A549 (cell line): ENCODE measurements around the gene NTM. TPM values are rescaled to one million over a fixed set of nuclear protein-coding genes. Genes with fewer than 3 reads are reported as not detected.

Experiments
- ATAC-seq, 2 experiments: fragments of 200-7000 bp in 1 of 2; fragments of >200 bp in 1 of 2; cut with Nextera tagmentation in 1 of 2; cut with Tn5 transposase in 1 of 2; 3 replicates each; pipeline versions ENCODE4 v1.8.0 to v1.9.1; 2018 to 2020; ENCODE audit warnings: mild to moderate bottlenecking in 1 of 2, moderate library complexity in 1 of 2
- CTCF ChIA-PET: fragments of 300-600 bp; sonication (Branson Sonifier 250); formaldehyde crosslinking; extraction: SDS; loops from one replicate; lab custom pipeline; 2021; ENCODE audit warnings: antibody characterized with exemption, inconsistent platforms; lab: Yijun Ruan, JAX
- POLR2A ChIA-PET: fragments of 350-600 bp; formaldehyde crosslinking; extraction: SDS; loops from one replicate; lab custom pipeline; 2021; ENCODE audit warnings: antibody characterized with exemption, inconsistent platforms; lab: Yijun Ruan, JAX
- DNase-seq, 2 experiments: peaks; one replicate each; pipeline versions ENCODE4 v3.0.0 to v3.0.0-alpha.2; 2011 to 2016; ENCODE audit warnings: low read depth in 1 of 2, low spot score in 1 of 2
- FAIRE-seq: peaks from 2 replicates; lab custom pipeline; 2011; peaks lifted over from hg19 to GRCh38; lab: Jason Lieb, UNC
- H3K27ac ChIP-seq, 2 experiments: fragments of >200 bp; sonication (Bioruptor Twin); formaldehyde crosslinking; 3 replicates each; pipeline ENCODE4 v1.5.1; 2016 to 2017
- H3K4me1 ChIP-seq: fragments of >200 bp; sonication (Bioruptor Twin); formaldehyde crosslinking; 3 replicates; pipeline ENCODE4 v1.6.1; 2016
- H3K4me2 ChIP-seq: fragments of >200 bp; sonication (Bioruptor Twin); formaldehyde crosslinking; 3 replicates; pipeline ENCODE4 v1.6.1; 2016
- H3K4me3 ChIP-seq: fragments of >200 bp; sonication (Bioruptor Twin); formaldehyde crosslinking; 3 replicates; pipeline ENCODE4 v1.5.1; 2016
- H3K9me3 ChIP-seq: fragments of >200 bp; sonication (Bioruptor Twin); formaldehyde crosslinking; 3 replicates; pipeline ENCODE4 v1.6.1; 2016
- CHD2 ChIP-seq: fragments of 150-350 bp; IDR thresholded peaks from 2 replicates; pipeline ENCODE4 v1.6.1; 2014; ENCODE audit warnings: low read length; ENCODE audit not compliant: partially characterized antibody
- FOSB ChIP-seq: fragments of 250-450 bp; sonication (Bioruptor Pico); IDR thresholded peaks from 2 replicates; pipeline ENCODE4 v1.5.0; 2020; ENCODE audit warnings: mild to moderate bottlenecking, moderate library complexity
- HEYL ChIP-seq: fragments of 250-450 bp; sonication (Bioruptor Pico); IDR thresholded peaks from 2 replicates; pipeline ENCODE4 v1.8.0; 2021; ENCODE audit warnings: mild to moderate bottlenecking, moderate library complexity
- JUN ChIP-seq, 2 experiments: fragments of >200 bp; sonication (Bioruptor Twin); formaldehyde crosslinking; IDR thresholded peaks; 2 replicates in 1 of 2; 3 replicates in 1 of 2; pipeline ENCODE4 v1.6.1; 2016 to 2017
- KDM1A ChIP-seq: fragments of 200-600 bp; sonication (generic); IDR thresholded peaks from 2 replicates; pipeline ENCODE4 v1.6.1; 2016; ENCODE audit warnings: low read depth, mild to moderate bottlenecking
- MAFK ChIP-seq: fragments of 450-650 bp; IDR thresholded peaks from 2 replicates; pipeline ENCODE4 v1.6.1; 2014; ENCODE audit not compliant: partially characterized antibody
- MYC ChIP-seq: IDR thresholded peaks from 2 replicates; pipeline ENCODE4 v1.6.1; 2012; ENCODE audit warnings: mild to moderate bottlenecking, inconsistent platforms, low read length, improper control_type of control experiment, borderline replicate concordance
- NFE2L2 ChIP-seq: fragments of 150-350 bp; conservative IDR thresholded peaks from 2 replicates; pipeline ENCODE4 v1.6.1; 2014; ENCODE audit warnings: low read length
- NPAS2 ChIP-seq: fragments of 250-450 bp; sonication (Bioruptor Pico); IDR thresholded peaks from 2 replicates; pipeline ENCODE4 v1.8.0; 2022; ENCODE audit warnings: mild to moderate bottlenecking, moderate library complexity, borderline replicate concordance
- RARB ChIP-seq: fragments of 250-450 bp; sonication (Bioruptor Pico); IDR thresholded peaks from 2 replicates; pipeline ENCODE4 v1.8.0; 2021; ENCODE audit warnings: mild to moderate bottlenecking, moderate library complexity
- RCOR1 ChIP-seq: fragments of 150-350 bp; IDR thresholded peaks from 2 replicates; pipeline ENCODE4 v1.6.1; 2014; ENCODE audit warnings: antibody characterized with exemption, low read length, low read depth
- RNF2 ChIP-seq: fragments of 200-600 bp; sonication (generic); IDR thresholded peaks from 2 replicates; pipeline ENCODE4 v1.6.1; 2016; ENCODE audit warnings: low read depth, mild to moderate bottlenecking, antibody characterized with exemption, moderate library complexity, borderline replicate concordance
- SMC3 ChIP-seq: fragments of >200 bp; sonication (Bioruptor Twin); formaldehyde crosslinking; IDR thresholded peaks from 3 replicates; pipeline ENCODE4 v1.6.1; 2018; ENCODE audit warnings: inconsistent platforms
- TFCP2L1 ChIP-seq: fragments of 250-450 bp; sonication (Bioruptor Pico); IDR thresholded peaks from 2 replicates; pipeline ENCODE4 v1.5.0; 2021; ENCODE audit warnings: mild to moderate bottlenecking
- TP53 ChIP-seq: fragments of 250-450 bp; sonication (Bioruptor Pico); IDR thresholded peaks from 2 replicates; pipeline ENCODE4 v1.5.0; 2021; ENCODE audit warnings: mild to moderate bottlenecking, moderate library complexity
- ZFP36 ChIP-seq: fragments of 450-650 bp; IDR thresholded peaks from 2 replicates; pipeline ENCODE4 v1.6.1; 2014; ENCODE audit warnings: borderline replicate concordance; ENCODE audit not compliant: partially characterized antibody
- WGBS: methylation state at CpG from one replicate; pipeline ENCODE4 v1.1.6; 2017; ENCODE audit errors: missing lambda C conversion rate; 5-methylcytosine and 5-hydroxymethylcytosine counted together
- polyA plus RNA-seq, 4 experiments: library from polyadenylated mRNA; depleted of rRNA in 3 of 4; stranded (reverse); fragments of >200 nt; fragmentation: RNase III in 1 of 4; extraction: RNeasy Plus Mini Kit Qiagen cat#74134 plus additional on column Dnase treatment in 1 of 4; gene quantifications; 2 replicates in 3 of 4; 3 replicates in 1 of 4; pipeline ENCODE4 v1.2.3, GENCODE V29; 2011 to 2017
- TF ChIP-seq, protein P1 (sequence below): fragments of 250-450 bp; sonication (Bioruptor Pico); IDR thresholded peaks from 2 replicates; pipeline ENCODE4 v1.5.0; 2021; ENCODE audit warnings: mild to moderate bottlenecking, moderate library complexity, borderline replicate concordance
- TF ChIP-seq, protein P2 (sequence below): fragments of 150-350 bp; IDR thresholded peaks from 2 replicates; pipeline ENCODE4 v1.6.1; 2014; ENCODE audit warnings: low read depth, mild to moderate bottlenecking, low read length
- TF ChIP-seq, protein P3 (sequence below): fragments of 250-450 bp; sonication (Bioruptor Pico); IDR thresholded peaks from 2 replicates; pipeline ENCODE4 v1.5.0; 2020; ENCODE audit warnings: low read depth, mild to moderate bottlenecking, moderate library complexity
- TF ChIP-seq, protein P4 (sequence below): IDR thresholded peaks from 2 replicates; pipeline ENCODE4 v1.6.1; 2012

Gene NTM
- polyA plus RNA-seq, 2 of the 4 experiments (the other 2 are of a cell fraction) = not detected

DNA sequence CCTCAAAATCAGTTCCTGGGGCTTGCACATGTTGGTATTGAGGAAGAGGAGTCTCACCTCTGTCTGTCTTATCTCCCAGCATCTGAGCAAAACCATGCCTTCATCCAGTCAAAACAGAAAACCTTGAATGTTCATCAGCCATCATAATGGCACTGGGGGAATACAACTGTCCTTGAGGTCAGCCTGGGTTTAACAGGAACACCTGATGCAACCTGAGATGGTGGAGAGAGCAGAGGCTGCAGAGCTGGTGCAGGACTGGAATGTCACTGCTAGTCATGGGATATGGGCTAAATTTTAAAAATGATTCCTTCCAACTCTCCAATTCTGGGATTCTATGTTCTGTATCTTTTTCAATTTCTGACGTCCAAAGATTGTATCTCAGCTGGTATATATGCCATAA lies 931.0 kb downstream of the NTM start:
- FAIRE-seq (no peak), DNase-seq (no peak), ATAC-seq (no peak)
- ChIA-PET POLR2A (no interaction called here), CTCF (interaction anchor here (1.2 kb wide), 1 partner anchor 11 kb away, joined by 3 read pairs; no protein-coding TSS in a partner anchor)
- 6% methylated on average over 1 of the region's 1 CpG for WGBS
- TF ChIP-seq JUN (IDR thresholded peaks at IDR 0.05) (no peak), TFCP2L1 (CRISPR knock-in tag) (no peak), CHD2 (no peak), ZFP36 (no peak)
- Histone ChIP-seq H3K4me2 (no peak overlapping the region), H3K4me3 (no peak overlapping the region), H3K9me3 (no peaks in the 10 kb centered on the region), H3K4me1 (no peaks in the 10 kb centered on the region), H3K27ac (no peak overlapping the region)

DNA sequence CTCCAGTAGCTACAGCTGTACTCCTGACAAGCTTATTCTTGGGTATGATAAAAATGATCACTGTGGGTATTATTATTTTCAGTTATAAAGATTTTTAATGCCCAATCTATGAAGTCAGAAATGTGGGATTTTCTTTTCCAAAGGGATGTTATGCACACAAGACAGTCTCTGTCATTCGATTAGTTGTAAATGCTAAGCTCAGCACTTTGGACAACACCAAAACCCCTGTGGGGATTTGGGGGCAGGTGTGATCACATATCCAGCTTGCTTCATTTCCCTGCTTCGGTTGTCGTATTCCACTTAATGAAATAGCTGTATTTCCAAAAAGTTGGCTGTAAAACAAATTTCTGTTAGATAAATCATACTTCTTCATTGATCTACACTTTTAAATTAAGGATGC lies 931.5 kb downstream of the NTM start:
- ATAC-seq (no peak), FAIRE-seq (no peak), DNase-seq (no peak)
- TF ChIP-seq NFE2L2 = no peak
- peak; percentile 21 for TF ChIP-seq MAFK
- TF ChIP-seq TP53 (CRISPR knock-in tag) = no peak
- no peak for TF ChIP-seq RNF2
- WGBS = 2% methylated on average over 3 of the region's 3 CpGs
- CTCF ChIA-PET = interaction anchor here (1.2 kb wide), 1 partner anchor 11 kb away, joined by 3 read pairs; no protein-coding TSS in a partner anchor
- Histone ChIP-seq H3K4me2 (no peak overlapping the region), H3K4me3 (no peak overlapping the region), H3K27ac (no peak overlapping the region), H3K9me3 (no peaks in the 10 kb centered on the region), H3K4me1 (no peaks in the 10 kb centered on the region)
- POLR2A ChIA-PET = no interaction called here

DNA sequence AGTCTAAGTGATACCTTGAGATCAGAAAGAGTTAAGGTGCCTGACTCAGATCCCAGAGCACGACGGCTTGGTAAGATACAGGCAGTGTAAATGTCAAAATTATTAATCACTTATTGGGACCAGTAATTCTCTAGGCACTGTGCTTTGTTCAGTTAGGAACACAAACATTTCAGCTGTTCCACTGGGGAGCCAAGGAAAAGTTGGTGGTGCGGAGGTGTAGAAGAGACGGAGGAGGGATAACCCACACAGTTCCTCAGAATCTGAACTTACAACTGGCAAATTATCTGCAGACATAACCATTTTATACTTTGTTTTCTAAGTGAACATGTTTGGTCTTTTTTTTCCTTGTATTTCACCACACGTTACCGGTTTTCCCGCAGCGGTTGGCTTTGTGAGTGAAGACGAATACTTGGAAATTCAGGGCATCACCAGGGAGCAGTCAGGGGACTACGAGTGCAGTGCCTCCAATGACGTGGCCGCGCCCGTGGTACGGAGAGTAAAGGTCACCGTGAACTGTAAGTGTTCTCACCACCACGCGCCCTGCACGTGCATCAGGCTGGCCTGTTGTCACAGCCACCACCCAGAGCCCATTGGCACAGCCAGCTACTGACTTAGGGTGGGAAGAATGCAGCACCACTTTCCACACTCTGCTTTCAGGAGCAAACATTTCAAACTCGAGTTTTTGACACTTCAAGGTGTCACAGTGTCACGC lies 937.0 kb downstream of the NTM start:
- WGBS = 21% methylated on average over 11 of the region's 21 CpGs
- TF ChIP-seq, protein P1, sequence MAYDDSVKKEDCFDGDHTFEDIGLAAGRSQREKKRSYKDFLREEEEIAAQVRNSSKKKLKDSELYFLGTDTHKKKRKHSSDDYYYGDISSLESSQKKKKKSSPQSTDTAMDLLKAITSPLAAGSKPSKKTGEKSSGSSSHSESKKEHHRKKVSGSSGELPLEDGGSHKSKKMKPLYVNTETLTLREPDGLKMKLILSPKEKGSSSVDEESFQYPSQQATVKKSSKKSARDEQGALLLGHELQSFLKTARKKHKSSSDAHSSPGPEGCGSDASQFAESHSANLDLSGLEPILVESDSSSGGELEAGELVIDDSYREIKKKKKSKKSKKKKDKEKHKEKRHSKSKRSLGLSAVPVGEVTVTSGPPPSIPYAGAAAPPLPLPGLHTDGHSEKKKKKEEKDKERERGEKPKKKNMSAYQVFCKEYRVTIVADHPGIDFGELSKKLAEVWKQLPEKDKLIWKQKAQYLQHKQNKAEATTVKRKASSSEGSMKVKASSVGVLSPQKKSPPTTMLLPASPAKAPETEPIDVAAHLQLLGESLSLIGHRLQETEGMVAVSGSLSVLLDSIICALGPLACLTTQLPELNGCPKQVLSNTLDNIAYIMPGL = no peak
- TF ChIP-seq MYC (no peak), NPAS2 (CRISPR knock-in tag) (no peak), CHD2 (no peak), KDM1A (no peak)
- FAIRE-seq (no peak), ATAC-seq (no peak), DNase-seq (no peak)
- H3K9me3 ChIP-seq = no peaks in the 10 kb centered on the region
- ChIA-PET POLR2A (no interaction called here), CTCF (no interaction called here)
- no peak overlapping the region for H3K4me3 ChIP-seq
- no peak overlapping the region for H3K27ac ChIP-seq
- H3K4me2 ChIP-seq = no peak overlapping the region
- no peaks in the 10 kb centered on the region for H3K4me1 ChIP-seq

DNA sequence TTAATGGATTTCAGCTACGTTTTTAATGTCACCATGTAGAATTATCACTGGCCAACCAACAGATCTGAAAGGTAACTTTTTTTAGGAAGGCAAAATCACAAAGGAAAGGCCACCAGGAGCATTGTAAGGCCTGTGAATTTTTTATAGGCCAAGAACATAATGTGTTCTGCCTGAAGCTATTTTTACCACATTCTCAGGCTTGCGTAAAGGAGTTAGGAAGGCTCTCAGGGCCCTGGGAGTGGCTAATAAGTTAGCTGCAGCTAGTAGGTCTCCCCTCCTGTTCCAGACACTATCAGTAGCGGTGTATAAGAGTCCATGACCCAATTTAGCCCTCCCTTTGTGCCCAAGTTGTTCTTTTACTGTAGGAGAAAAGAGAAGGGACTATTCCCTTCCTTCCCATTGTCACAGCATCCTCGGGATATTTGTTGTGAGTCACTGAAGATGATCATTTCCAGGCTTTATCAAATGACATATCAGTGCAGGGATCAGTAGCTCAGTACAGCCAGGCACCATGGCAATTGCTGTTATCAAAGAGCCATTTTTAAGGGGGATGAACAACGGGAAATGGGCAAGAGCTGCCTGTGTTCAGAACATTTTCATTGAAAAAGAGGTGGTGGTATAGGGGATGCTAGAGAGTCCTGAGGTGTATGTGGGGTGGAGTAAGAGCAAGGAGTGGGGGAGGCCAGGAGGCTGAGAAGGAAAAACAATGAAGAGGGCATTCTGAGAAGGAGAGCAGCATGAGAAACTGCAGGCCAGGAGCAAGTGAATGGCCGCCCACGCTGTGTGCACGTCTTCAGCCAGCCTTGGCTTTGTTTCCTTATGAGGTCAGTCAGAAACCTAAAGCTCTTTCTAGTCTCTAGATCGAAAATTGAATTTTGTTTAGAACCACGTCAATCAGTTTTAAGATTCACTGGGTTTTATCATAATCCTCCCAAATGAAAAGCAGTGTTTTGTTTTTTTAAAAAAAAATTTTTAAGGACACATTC lies 940.3 kb downstream of the NTM start:
- DNase-seq (no peak), ATAC-seq (no peak), FAIRE-seq (no peak)
- H3K27ac ChIP-seq = no peak overlapping the region
- no peak overlapping the region for H3K4me2 ChIP-seq
- ChIA-PET CTCF (interaction anchor here (1.4 to 1.6 kb wide), 2 partner anchors 11 to 630 kb away, joined by 3 to 5 read pairs; no protein-coding TSS in a partner anchor), POLR2A (no interaction called here)
- H3K4me1 ChIP-seq = no peaks in the 10 kb centered on the region
- WGBS = 12% methylated on average over 10 of the region's 10 CpGs
- no peaks in the 10 kb centered on the region for H3K9me3 ChIP-seq
- H3K4me3 ChIP-seq = no peak overlapping the region
- TF ChIP-seq RNF2 = no peak
- TF ChIP-seq, protein P2, sequence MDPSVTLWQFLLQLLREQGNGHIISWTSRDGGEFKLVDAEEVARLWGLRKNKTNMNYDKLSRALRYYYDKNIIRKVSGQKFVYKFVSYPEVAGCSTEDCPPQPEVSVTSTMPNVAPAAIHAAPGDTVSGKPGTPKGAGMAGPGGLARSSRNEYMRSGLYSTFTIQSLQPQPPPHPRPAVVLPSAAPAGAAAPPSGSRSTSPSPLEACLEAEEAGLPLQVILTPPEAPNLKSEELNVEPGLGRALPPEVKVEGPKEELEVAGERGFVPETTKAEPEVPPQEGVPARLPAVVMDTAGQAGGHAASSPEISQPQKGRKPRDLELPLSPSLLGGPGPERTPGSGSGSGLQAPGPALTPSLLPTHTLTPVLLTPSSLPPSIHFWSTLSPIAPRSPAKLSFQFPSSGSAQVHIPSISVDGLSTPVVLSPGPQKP = no peak
- TF ChIP-seq, protein P3, sequence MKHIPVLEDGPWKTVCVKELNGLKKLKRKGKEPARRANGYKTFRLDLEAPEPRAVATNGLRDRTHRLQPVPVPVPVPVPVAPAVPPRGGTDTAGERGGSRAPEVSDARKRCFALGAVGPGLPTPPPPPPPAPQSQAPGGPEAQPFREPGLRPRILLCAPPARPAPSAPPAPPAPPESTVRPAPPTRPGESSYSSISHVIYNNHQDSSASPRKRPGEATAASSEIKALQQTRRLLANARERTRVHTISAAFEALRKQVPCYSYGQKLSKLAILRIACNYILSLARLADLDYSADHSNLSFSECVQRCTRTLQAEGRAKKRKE (CRISPR knock-in tag) = no peak
- no peak for TF ChIP-seq RARB (CRISPR knock-in tag)
- TF ChIP-seq SMC3 = no peak
- TF ChIP-seq HEYL (CRISPR knock-in tag) = no peak
- TF ChIP-seq KDM1A = no peak
- TF ChIP-seq MAFK = no peak
- TF ChIP-seq RCOR1 = no peak
- TF ChIP-seq FOSB (CRISPR knock-in tag) = no peak
- TF ChIP-seq NFE2L2 = no peak
- TF ChIP-seq, protein P4, sequence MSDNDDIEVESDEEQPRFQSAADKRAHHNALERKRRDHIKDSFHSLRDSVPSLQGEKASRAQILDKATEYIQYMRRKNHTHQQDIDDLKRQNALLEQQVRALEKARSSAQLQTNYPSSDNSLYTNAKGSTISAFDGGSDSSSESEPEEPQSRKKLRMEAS = no peak
- TF ChIP-seq, protein P1 = no peak
